HepG2 (cell line): ENCODE results near the gene ALDH4A1.

Experiments used
- ZZZ3 ChIP-seq: sonication (generic); formaldehyde crosslinking; IDR thresholded peaks from 2 replicates; pipeline ENCODE4 v1.4.0; 2020; ENCODE audit warnings: missing genetic modification reagents, mild to moderate bottlenecking, borderline replicate concordance
- TF ChIP-seq, protein P1 (sequence below): sonication (generic); formaldehyde crosslinking; IDR thresholded peaks from 2 replicates; pipeline ENCODE4 v1.8.0; 2022; ENCODE audit warnings: mild to moderate bottlenecking, missing genetic modification reagents; ENCODE audit not compliant: insufficient replicate concordance
- TF ChIP-seq, protein P2 (sequence below): IDR thresholded peaks from 2 replicates; pipeline ENCODE4 v1.6.1; 2012; ENCODE audit warnings: inconsistent platforms
- TF ChIP-seq, protein P3 (sequence below): sonication (generic); formaldehyde crosslinking; IDR thresholded peaks from 2 replicates; pipeline ENCODE4 v1.4.0; 2020; ENCODE audit warnings: missing genetic modification reagents, borderline replicate concordance

DNA sequence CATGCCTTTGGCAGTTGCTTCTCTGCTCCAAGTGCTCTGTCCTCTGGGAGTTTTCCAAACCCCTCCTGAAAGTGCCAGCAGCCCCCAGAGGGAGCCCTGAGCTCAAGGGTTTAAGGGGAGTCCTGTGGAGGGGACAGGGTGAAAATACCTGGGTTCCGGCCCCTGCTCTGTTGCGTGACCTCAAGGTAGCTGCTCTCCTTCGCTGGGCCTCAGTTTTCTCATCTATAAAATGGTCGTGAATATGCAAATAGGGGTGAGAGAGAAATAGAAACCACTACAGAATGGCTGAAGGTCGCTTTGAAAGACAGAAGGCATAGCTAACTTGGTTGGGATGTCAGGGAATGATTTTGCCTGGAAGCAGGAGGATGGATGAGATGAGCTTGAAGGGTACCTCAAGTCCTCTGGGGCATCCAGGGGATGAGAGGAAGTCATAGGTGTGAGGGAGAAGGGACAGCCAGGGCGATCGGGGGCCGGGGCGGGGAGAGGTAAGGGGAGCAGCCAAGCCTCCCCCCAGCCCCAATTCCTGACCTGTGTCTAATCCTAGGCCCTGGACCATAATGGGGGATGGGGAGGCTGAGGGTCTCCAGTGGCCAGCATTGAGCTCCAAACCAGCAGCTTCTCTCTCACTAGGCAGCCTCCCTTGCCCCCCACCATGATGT lies 41.7 kb upstream of the ALDH4A1 start:
- TF ChIP-seq, protein P1, sequence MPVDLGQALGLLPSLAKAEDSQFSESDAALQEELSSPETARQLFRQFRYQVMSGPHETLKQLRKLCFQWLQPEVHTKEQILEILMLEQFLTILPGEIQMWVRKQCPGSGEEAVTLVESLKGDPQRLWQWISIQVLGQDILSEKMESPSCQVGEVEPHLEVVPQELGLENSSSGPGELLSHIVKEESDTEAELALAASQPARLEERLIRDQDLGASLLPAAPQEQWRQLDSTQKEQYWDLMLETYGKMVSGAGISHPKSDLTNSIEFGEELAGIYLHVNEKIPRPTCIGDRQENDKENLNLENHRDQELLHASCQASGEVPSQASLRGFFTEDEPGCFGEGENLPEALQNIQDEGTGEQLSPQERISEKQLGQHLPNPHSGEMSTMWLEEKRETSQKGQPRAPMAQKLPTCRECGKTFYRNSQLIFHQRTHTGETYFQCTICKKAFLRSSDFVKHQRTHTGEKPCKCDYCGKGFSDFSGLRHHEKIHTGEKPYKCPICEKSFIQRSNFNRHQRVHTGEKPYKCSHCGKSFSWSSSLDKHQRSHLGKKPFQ (CRISPR knock-in tag): no peak
- TF ChIP-seq, protein P2, sequence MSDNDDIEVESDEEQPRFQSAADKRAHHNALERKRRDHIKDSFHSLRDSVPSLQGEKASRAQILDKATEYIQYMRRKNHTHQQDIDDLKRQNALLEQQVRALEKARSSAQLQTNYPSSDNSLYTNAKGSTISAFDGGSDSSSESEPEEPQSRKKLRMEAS: no peak
- TF ChIP-seq, protein P3, sequence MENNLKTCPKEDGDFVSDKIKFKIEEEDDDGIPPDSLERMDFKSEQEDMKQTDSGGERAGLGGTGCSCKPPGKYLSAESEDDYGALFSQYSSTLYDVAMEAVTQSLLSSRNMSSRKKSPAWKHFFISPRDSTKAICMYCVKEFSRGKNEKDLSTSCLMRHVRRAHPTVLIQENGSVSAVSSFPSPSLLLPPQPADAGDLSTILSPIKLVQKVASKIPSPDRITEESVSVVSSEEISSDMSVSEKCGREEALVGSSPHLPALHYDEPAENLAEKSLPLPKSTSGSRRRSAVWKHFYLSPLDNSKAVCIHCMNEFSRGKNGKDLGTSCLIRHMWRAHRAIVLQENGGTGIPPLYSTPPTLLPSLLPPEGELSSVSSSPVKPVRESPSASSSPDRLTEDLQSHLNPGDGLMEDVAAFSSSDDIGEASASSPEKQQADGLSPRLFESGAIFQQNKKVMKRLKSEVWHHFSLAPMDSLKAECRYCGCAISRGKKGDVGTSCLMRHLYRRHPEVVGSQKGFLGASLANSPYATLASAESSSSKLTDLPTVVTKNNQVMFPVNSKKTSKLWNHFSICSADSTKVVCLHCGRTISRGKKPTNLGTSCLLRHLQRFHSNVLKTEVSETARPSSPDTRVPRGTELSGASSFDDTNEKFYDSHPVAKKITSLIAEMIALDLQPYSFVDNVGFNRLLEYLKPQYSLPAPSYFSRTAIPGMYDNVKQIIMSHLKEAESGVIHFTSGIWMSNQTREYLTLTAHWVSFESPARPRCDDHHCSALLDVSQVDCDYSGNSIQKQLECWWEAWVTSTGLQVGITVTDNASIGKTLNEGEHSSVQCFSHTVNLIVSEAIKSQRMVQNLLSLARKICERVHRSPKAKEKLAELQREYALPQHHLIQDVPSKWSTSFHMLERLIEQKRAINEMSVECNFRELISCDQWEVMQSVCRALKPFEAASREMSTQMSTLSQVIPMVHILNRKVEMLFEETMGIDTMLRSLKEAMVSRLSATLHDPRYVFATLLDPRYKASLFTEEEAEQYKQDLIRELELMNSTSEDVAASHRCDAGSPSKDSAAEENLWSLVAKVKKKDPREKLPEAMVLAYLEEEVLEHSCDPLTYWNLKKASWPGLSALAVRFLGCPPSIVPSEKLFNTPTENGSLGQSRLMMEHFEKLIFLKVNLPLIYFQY: no peak
- TF ChIP-seq ZZZ3 (CRISPR knock-in tag): no peak
